SK-N-SH treated with all-trans-retinoic acid at 6 μM for 48 hours (cell line): ENCODE measurements around the gene BARHL1.

Experiments
- ATAC-seq: fragments of 200-7000 bp; cut with Tn5 transposase; 3 replicates; pipeline ENCODE4 v1.9.1; 2020; ENCODE audit warnings: mild to moderate bottlenecking, moderate library complexity
- BACH2 ChIP-seq: fragments of 250-450 bp; sonication (Bioruptor Pico); IDR thresholded peaks from 2 replicates; pipeline ENCODE4 v1.9.0; 2021; ENCODE audit warnings: mild to moderate bottlenecking, borderline replicate concordance
- CSDC2 ChIP-seq: fragments of 250-450 bp; sonication (Bioruptor Pico); IDR thresholded peaks from 2 replicates; pipeline ENCODE4 v1.5.0; 2020; ENCODE audit warnings: mild to moderate bottlenecking, moderate library complexity
- ISL1 ChIP-seq: fragments of 250-450 bp; sonication (Bioruptor Pico); IDR thresholded peaks from 2 replicates; pipeline ENCODE4 v2.1.2; 2022; ENCODE audit warnings: mild to moderate bottlenecking, moderate library complexity
- OSR1 ChIP-seq: fragments of 250-450 bp; sonication (Bioruptor Pico); IDR thresholded peaks from 2 replicates; pipeline ENCODE4 v1.8.0; 2022; ENCODE audit warnings: moderate library complexity, mild to moderate bottlenecking, inconsistent platforms
- RARB ChIP-seq: fragments of 250-450 bp; sonication (Bioruptor Pico); IDR thresholded peaks from 2 replicates; pipeline ENCODE4 v1.8.0; 2021; ENCODE audit warnings: mild to moderate bottlenecking, moderate library complexity
- SNAI2 ChIP-seq: fragments of 250-450 bp; sonication (Bioruptor Pico); IDR thresholded peaks from 2 replicates; pipeline ENCODE4 v1.5.0; 2020; ENCODE audit warnings: mild to moderate bottlenecking, moderate library complexity
- TOX ChIP-seq: fragments of 250-450 bp; sonication (Bioruptor Pico); IDR thresholded peaks from 2 replicates; pipeline ENCODE4 v1.8.0; 2021; ENCODE audit warnings: mild to moderate bottlenecking, moderate library complexity, borderline replicate concordance
- ZC3H10 ChIP-seq: fragments of 250-450 bp; sonication (Bioruptor Pico); IDR thresholded peaks from 2 replicates; pipeline ENCODE4 v1.5.1; 2021; ENCODE audit warnings: mild to moderate bottlenecking, moderate library complexity
- ZFP30 ChIP-seq: fragments of 450-650 bp; formaldehyde crosslinking; IDR thresholded peaks from 2 replicates; pipeline ENCODE4 v1.5.0; 2022; ENCODE audit warnings: mild to moderate bottlenecking, moderate library complexity
- TF ChIP-seq, protein P1 (sequence below): fragments of 250-450 bp; sonication (Bioruptor Pico); IDR thresholded peaks from 2 replicates; pipeline ENCODE4 v1.5.1; 2020; ENCODE audit warnings: low read depth, mild to moderate bottlenecking, moderate library complexity
- TF ChIP-seq, protein P2 (sequence below): fragments of 250-450 bp; sonication (Bioruptor Pico); IDR thresholded peaks from 2 replicates; pipeline ENCODE4 v1.5.1; 2021; ENCODE audit warnings: mild to moderate bottlenecking, moderate library complexity

The BARHL1 gene

GRCh38 chr9:132639322-132639721 lies 56.9 kb downstream of the BARHL1 start:
- TF ChIP-seq BACH2 (CRISPR knock-in tag) (no peak), ZFP30 (CRISPR knock-in tag) (no peak), CSDC2 (no peak), ISL1 (CRISPR knock-in tag) (no peak), RARB (CRISPR knock-in tag) (no peak), TOX (no peak), OSR1 (CRISPR knock-in tag) (no peak), SNAI2 (CRISPR knock-in tag) (no peak), ZC3H10 (no peak)
- TF ChIP-seq, protein P1, sequence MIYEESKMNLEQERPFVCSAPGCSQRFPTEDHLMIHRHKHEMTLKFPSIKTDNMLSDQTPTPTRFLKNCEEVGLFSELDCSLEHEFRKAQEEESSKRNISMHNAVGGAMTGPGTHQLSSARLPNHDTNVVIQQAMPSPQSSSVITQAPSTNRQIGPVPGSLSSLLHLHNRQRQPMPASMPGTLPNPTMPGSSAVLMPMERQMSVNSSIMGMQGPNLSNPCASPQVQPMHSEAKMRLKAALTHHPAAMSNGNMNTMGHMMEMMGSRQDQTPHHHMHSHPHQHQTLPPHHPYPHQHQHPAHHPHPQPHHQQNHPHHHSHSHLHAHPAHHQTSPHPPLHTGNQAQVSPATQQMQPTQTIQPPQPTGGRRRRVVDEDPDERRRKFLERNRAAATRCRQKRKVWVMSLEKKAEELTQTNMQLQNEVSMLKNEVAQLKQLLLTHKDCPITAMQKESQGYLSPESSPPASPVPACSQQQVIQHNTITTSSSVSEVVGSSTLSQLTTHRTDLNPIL (CRISPR knock-in tag), result no peak
- TF ChIP-seq, protein P2, sequence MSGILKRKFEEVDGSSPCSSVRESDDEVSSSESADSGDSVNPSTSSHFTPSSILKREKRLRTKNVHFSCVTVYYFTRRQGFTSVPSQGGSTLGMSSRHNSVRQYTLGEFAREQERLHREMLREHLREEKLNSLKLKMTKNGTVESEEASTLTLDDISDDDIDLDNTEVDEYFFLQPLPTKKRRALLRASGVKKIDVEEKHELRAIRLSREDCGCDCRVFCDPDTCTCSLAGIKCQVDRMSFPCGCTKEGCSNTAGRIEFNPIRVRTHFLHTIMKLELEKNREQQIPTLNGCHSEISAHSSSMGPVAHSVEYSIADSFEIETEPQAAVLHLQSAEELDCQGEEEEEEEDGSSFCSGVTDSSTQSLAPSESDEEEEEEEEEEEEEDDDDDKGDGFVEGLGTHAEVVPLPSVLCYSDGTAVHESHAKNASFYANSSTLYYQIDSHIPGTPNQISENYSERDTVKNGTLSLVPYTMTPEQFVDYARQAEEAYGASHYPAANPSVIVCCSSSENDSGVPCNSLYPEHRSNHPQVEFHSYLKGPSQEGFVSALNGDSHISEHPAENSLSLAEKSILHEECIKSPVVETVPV (CRISPR knock-in tag), result no peak
- no peak for ATAC-seq
